ENCODE measurements around the gene ASF1B.

ASF1B gene

DNA sequence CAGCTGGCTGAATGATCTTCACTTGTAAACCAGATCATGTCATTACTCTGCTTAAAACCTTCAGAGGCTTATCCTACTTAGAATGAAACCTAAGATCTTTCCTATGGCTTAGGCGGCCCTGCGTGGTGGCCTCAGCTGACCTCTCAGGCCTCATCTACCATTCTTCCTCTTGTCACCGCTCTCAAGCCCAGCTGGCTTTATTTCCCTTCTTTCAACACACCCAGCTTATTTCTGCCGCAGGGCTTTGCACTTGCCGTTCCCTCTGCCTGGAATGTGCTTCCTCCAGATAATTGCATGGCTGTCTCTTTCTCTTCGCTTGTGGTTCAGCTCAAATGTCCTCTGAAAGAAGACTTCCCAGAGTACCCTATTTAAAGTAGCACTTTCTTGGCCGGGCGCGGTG is 3.6 kb upstream of the ASF1B start:
- CTCF ChIA-PET = interaction anchor here (0.9 to 1.1 kb wide), 2 partner anchors 22 to 209 kb away, joined by 3 to 4 read pairs; no protein-coding TSS in a partner anchor

DNA sequence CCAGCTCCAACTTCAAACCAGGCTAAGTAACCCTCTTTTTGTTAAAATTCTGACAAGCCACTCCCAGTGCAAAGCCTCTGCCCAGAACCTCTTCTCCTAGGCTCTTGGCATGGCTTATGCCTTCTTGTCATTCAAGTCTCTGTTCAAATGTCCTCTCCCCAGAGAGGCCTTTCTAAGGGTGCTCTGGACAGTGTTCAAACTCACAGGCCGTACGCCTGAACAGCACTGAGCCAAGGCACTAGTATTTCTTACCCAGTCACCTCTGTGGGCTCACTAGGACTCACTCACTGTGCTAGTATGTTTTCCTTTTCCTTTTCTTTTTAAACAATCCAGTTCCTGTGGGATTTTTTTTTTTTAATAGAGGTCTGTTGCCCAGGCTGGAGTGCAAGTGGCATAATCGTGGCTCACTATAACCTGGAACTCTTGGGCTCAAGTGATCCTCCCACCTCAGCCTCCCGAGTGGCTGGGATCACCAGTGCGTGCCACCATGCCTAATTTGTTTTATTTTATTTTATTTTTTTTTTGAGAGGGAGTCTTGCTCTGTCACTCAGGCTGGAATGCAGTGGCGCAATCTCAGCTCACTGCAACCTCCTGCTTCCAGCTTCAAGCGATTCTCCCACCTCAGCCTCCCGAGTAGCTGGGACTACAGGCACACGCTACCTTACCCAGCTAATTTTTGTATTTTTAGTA is 2.3 kb upstream of the ASF1B start:
- ChIA-PET CTCF (interaction anchor here (1.0 to 4.3 kb wide), 3 partner anchors 12 to 209 kb away, joined by 5 to 50 read pairs (median 29); partner anchors contain the start of gene PRKACA), POLR2A (no interaction called here)
- DNase-seq (ENCODE audit: extremely low spot score) = no peak
- TF ChIP-seq, protein P1, sequence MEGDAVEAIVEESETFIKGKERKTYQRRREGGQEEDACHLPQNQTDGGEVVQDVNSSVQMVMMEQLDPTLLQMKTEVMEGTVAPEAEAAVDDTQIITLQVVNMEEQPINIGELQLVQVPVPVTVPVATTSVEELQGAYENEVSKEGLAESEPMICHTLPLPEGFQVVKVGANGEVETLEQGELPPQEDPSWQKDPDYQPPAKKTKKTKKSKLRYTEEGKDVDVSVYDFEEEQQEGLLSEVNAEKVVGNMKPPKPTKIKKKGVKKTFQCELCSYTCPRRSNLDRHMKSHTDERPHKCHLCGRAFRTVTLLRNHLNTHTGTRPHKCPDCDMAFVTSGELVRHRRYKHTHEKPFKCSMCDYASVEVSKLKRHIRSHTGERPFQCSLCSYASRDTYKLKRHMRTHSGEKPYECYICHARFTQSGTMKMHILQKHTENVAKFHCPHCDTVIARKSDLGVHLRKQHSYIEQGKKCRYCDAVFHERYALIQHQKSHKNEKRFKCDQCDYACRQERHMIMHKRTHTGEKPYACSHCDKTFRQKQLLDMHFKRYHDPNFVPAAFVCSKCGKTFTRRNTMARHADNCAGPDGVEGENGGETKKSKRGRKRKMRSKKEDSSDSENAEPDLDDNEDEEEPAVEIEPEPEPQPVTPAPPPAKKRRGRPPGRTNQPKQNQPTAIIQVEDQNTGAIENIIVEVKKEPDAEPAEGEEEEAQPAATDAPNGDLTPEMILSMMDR (IDR thresholded peaks at IDR 0.05; ENCODE audit: control extremely low read depth, extremely low read depth, low read depth, missing control alignments) = no peak

More for the DNA sequence above, 3.6 kb upstream of the ASF1B start:
- POLR2A ChIA-PET = no interaction called here
- TF ChIP-seq, protein P1 (IDR thresholded peaks at IDR 0.05; ENCODE audit: control extremely low read depth, extremely low read depth, low read depth, missing control alignments) = no peak
- no peak for DNase-seq (ENCODE audit: extremely low spot score)

DNA sequence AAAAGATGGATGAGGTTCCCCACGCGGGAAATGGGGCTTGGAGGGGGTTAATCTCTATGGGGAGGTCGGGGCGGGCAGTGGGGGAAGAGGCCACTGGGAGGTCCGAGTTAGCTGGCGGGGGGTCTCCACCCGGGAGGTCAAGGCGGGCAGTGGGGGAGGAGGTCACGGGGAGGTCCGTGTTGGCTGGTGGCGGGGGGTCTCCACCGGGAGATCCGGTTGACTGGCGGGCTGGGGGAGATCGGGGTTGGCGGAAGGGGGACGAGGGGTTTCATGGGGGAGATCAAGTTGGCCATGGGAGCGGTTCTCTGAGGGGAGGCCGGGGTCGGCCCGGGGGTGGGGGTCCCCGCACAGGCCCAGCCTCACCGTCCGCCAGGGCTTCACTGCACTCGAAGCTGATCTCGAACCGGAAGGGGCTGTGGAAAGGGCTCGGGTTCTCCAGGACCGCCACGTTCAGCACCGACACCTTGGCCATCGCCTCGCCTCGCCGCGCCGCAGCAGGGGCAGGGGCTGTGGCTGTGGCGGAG is 342 bp downstream of the ASF1B start:
- CTCF ChIA-PET = interaction anchor here (0.6 to 4.3 kb wide), 58 partner anchors 9 to 385 kb away, joined by 3 to 50 read pairs (median 5); partner anchors contain the start of genes ADGRE5, BRME1, CC2D1A and NANOS3

GRCh38 chr19:14135355-14135754 is 1.0 kb downstream of the ASF1B start:
- CTCF ChIA-PET = interaction anchor here (1.1 to 4.3 kb wide), 7 partner anchors 12 to 263 kb away, joined by 4 to 50 read pairs (median 7); partner anchors contain the start of gene PRKACA
- DNase-seq (ENCODE audit: extremely low spot score) = no peak
- POLR2A ChIA-PET = interaction anchor here (0.6 to 0.7 kb wide), 5 partner anchors 17 to 286 kb away, joined by 3 to 8 read pairs (median 5); no protein-coding TSS in a partner anchor
- TF ChIP-seq, protein P1 (IDR thresholded peaks at IDR 0.05; ENCODE audit: control extremely low read depth, extremely low read depth, low read depth, missing control alignments) = no peak

More for the DNA sequence above, 342 bp downstream of the ASF1B start:
- DNase-seq (ENCODE audit: extremely low spot score) = peak; percentile 14
- TF ChIP-seq, protein P1 (IDR thresholded peaks at IDR 0.05; ENCODE audit: control extremely low read depth, extremely low read depth, low read depth, missing control alignments) = no peak
- POLR2A ChIA-PET = interaction anchor here (0.6 to 1.2 kb wide), 8 partner anchors 54 to 337 kb away, joined by 3 to 8 read pairs (median 3); no protein-coding TSS in a partner anchor

DNA sequence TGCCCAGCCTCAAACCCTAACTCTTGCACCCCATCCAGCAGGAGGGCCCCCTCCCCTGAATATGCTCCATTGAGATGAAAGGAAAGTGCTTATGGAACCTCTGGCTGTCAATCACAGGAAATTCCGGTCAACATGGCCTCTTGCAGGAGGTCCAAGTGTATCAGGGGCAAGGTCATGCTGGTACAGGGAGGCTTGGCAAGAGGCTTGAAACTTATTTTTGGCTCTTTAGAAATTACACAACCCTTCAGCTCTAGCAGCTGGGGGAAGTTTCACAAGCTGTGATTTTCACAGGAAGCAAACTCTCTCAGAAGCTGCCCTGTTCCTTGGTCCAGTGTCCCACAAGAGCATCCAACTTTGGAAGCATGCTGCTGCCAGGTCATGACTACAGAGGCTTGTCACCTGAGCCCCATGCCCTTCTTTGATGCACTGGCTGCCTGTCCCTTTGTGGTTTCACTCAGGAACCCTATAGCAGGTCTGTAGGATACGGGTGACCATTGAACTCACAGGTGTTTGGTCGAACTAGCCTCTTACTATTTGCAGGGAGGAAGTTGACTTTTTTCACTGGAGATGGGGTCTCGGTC is 8.4 kb downstream of the ASF1B start:
- DNase-seq (ENCODE audit: extremely low spot score) = peak; percentile 16
- TF ChIP-seq, protein P1 (IDR thresholded peaks at IDR 0.05; ENCODE audit: control extremely low read depth, extremely low read depth, low read depth, missing control alignments) = no peak
- ChIA-PET CTCF (interaction anchor here (1.0 to 4.8 kb wide), 4 partner anchors 10 to 20 kb away, joined by 3 to 29 read pairs (median 11); partner anchors contain the start of gene ASF1B), POLR2A (no interaction called here)

DNA sequence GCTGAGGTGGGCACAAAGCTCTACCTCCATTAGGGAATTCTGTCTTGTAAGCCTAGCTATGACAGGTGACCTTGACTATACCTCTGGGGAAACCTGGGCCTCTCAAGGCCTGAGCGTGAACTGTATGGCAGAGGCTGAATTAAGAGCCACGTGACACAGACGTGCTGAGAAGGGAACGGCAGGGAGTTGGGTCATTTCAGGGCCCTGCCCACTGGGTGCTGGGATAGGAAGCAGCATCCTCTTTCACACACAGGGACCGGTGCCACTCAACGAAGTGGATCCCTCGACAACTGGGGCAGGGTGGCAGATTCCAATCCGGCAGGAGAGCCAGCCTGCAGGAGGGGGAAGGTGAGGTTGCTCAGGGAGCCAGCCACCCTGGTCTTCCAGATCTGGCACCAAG is 9.2 kb downstream of the ASF1B start:
- CTCF ChIA-PET = interaction anchor here (1.5 to 4.8 kb wide), 3 partner anchors 10 to 19 kb away, joined by 3 to 29 read pairs (median 18); partner anchors contain the start of gene ASF1B
- TF ChIP-seq, protein P1 (IDR thresholded peaks at IDR 0.05; ENCODE audit: control extremely low read depth, extremely low read depth, low read depth, missing control alignments) = no peak
- POLR2A ChIA-PET = no interaction called here
- DNase-seq (ENCODE audit: extremely low spot score) = no peak

Data from GM10248 (cell line).